Measurements from ENCODE around the gene RTN1. TPM values are rescaled to one million over a fixed set of nuclear protein-coding genes. Genes with fewer than 3 reads are reported as not detected.

Gene RTN1
- total and polyA plus RNA-seq, 2 experiments from 2014 or later, result 4.2 to 4.3 TPM

GRCh38 chr14:59690426-59690825, 180.2 kb downstream of the RTN1 start (continued):
- TF ChIP-seq EZH2phosphoT487 (IDR thresholded peaks at IDR 0.05; ENCODE audit: unreplicated experiment), result no peak
- no peak for TF ChIP-seq POLR2AphosphoS5 (IDR thresholded peaks at IDR 0.05; ENCODE audit: low read depth)

GRCh38 chr14:59688224-59689170, 182.1 kb downstream of the RTN1 start:
- no peak overlapping the region for H2AFZ ChIP-seq
- H3K36me3 ChIP-seq (ENCODE audit: insufficient read depth), result no peaks in the 10 kb centered on the region
- no peaks in the 10 kb centered on the region for H3K27me3 ChIP-seq (ENCODE audit: insufficient read depth)
- H3K79me2 ChIP-seq (replicated peaks; ENCODE audit: insufficient read depth), result no peaks in the 10 kb centered on the region
- TF ChIP-seq CTCF (conservative IDR thresholded peaks at IDR 0.05; ENCODE audit: low read depth in 2 of 2), result peak; percentile 77 to 91
- no peak for TF ChIP-seq NANOG (IDR thresholded peaks at IDR 0.05; ENCODE audit: borderline replicate concordance)
- TF ChIP-seq STAT1 (IDR thresholded peaks at IDR 0.05; ENCODE audit: unreplicated experiment), result no peak
- TF ChIP-seq, protein P1, sequence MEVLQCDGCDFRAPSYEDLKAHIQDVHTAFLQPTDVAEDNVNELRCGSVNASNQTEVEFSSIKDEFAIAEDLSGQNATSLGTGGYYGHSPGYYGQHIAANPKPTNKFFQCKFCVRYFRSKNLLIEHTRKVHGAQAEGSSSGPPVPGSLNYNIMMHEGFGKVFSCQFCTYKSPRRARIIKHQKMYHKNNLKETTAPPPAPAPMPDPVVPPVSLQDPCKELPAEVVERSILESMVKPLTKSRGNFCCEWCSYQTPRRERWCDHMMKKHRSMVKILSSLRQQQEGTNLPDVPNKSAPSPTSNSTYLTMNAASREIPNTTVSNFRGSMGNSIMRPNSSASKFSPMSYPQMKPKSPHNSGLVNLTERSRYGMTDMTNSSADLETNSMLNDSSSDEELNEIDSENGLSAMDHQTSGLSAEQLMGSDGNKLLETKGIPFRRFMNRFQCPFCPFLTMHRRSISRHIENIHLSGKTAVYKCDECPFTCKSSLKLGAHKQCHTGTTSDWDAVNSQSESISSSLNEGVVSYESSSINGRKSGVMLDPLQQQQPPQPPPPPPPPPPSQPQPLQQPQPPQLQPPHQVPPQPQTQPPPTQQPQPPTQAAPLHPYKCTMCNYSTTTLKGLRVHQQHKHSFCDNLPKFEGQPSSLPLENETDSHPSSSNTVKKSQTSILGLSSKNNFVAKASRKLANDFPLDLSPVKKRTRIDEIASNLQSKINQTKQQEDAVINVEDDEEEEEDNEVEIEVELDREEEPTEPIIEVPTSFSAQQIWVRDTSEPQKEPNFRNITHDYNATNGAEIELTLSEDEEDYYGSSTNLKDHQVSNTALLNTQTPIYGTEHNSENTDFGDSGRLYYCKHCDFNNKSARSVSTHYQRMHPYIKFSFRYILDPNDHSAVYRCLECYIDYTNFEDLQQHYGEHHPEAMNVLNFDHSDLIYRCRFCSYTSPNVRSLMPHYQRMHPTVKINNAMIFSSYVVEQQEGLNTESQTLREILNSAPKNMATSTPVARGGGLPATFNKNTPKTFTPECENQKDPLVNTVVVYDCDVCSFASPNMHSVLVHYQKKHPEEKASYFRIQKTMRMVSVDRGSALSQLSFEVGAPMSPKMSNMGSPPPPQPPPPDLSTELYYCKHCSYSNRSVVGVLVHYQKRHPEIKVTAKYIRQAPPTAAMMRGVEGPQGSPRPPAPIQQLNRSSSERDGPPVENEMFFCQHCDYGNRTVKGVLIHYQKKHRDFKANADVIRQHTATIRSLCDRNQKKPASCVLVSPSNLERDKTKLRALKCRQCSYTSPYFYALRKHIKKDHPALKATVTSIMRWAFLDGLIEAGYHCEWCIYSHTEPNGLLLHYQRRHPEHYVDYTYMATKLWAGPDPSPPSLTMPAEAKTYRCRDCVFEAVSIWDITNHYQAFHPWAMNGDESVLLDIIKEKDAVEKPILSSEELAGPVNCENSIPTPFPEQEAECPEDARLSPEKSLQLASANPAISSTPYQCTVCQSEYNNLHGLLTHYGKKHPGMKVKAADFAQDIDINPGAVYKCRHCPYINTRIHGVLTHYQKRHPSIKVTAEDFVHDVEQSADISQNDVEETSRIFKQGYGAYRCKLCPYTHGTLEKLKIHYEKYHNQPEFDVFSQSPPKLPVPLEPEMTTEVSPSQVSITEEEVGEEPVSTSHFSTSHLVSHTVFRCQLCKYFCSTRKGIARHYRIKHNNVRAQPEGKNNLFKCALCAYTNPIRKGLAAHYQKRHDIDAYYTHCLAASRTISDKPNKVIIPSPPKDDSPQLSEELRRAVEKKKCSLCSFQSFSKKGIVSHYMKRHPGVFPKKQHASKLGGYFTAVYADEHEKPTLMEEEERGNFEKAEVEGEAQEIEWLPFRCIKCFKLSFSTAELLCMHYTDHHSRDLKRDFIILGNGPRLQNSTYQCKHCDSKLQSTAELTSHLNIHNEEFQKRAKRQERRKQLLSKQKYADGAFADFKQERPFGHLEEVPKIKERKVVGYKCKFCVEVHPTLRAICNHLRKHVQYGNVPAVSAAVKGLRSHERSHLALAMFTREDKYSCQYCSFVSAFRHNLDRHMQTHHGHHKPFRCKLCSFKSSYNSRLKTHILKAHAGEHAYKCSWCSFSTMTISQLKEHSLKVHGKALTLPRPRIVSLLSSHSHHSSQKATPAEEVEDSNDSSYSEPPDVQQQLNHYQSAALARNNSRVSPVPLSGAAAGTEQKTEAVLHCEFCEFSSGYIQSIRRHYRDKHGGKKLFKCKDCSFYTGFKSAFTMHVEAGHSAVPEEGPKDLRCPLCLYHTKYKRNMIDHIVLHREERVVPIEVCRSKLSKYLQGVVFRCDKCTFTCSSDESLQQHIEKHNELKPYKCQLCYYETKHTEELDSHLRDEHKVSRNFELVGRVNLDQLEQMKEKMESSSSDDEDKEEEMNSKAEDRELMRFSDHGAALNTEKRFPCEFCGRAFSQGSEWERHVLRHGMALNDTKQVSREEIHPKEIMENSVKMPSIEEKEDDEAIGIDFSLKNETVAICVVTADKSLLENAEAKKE (CRISPR knock-in tag; IDR thresholded peaks at IDR 0.05), result 0 out of 2 replicates have a peak, but pooled peaks have one; percentile 35
- Mint-ChIP-seq H3K4me3 (no peak overlapping the region), H3K27me3 (ENCODE audit: insufficient read depth, low read depth, poor library complexity) (no peaks in the 10 kb centered on the region), H3K4me1 (peaks cover 3% of the 10 kb centered on the region; the same call in 2 of the 3 replicates), H3K9me3 (no peaks in the 10 kb centered on the region; the same call in 2 of the 3 replicates), H3K36me3 (ENCODE audit: low read depth) (no peaks in the 10 kb centered on the region), H3K27ac (no peak overlapping the region)
- H3F3A ChIP-seq (replicated peaks; ENCODE audit: low read depth), result no peaks in the 10 kb centered on the region
- no peak overlapping the region for H3K4me2 ChIP-seq
- H3K4me1 ChIP-seq (ENCODE audit: insufficient read depth), result 0 out of 2 replicates have a peak, but pooled peaks cover 3% of the 10 kb centered on the region
- ATAC-seq (peak; percentile 100), DNase-seq (ENCODE audit: low spot score) (peak; percentile 82)
- H3K27ac ChIP-seq (ENCODE audit: low read depth), result no peak overlapping the region
- H3K9me2 ChIP-seq (ENCODE audit: insufficient read depth), result no peaks in the 10 kb centered on the region
- H3K4me3 ChIP-seq, result no peak overlapping the region
- H4K20me1 ChIP-seq (replicated peaks; ENCODE audit: insufficient read depth), result no peaks in the 10 kb centered on the region
